Measurements from ENCODE around the gene LIN7A.
A peak's percentile ranks its signal among the peaks of the same experiment; 100 is the strongest.

The LIN7A gene

DNA sequence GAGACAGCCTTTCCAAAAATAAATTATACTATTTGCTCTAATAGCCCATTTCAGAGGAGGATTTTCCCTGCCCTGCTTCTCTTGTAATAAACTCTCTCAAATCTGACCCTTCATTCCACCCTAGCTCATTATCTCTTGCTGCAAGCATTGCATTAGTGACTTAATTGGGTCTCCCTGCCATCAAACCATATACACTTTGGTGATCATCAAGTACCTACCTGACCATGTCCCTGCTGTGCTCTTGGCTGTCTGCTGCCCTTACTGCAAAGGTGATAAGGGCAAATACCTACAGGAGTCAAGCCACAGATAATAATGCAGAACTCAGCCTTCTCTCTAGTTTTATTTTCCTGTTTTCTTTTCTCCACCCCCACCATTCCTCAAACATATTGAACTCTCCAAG is 88.4 kb downstream of the LIN7A start:
- TF ChIP-seq CREB1 (IDR thresholded peaks at IDR 0.05; ENCODE audit: low read depth) (no peak), EGR1 (IDR thresholded peaks at IDR 0.05) (no peak), NFIC (IDR thresholded peaks at IDR 0.05) (no peak), RAD21 (IDR thresholded peaks at IDR 0.05; ENCODE audit: low read depth) (no peak), ZBTB7A (IDR thresholded peaks at IDR 0.05; ENCODE audit: low read depth) (no peak), EP300 (IDR thresholded peaks at IDR 0.05; ENCODE audit: borderline replicate concordance) (no peak), TCF12 (IDR thresholded peaks at IDR 0.05; ENCODE audit: low read depth) (no peak), TAF1 (IDR thresholded peaks at IDR 0.05; ENCODE audit: low read depth) (no peak), CEBPB (IDR thresholded peaks at IDR 0.05) (no peak), YY1 (IDR thresholded peaks at IDR 0.05; ENCODE audit: low read depth) (no peak), FOXM1 (IDR thresholded peaks at IDR 0.05; ENCODE audit: borderline replicate concordance, low read depth) (no peak), TEAD4 (IDR thresholded peaks at IDR 0.05) (no peak)
- TF ChIP-seq, protein P1, sequence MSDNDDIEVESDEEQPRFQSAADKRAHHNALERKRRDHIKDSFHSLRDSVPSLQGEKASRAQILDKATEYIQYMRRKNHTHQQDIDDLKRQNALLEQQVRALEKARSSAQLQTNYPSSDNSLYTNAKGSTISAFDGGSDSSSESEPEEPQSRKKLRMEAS (IDR thresholded peaks at IDR 0.05) = no peak
- TF ChIP-seq, protein P2, sequence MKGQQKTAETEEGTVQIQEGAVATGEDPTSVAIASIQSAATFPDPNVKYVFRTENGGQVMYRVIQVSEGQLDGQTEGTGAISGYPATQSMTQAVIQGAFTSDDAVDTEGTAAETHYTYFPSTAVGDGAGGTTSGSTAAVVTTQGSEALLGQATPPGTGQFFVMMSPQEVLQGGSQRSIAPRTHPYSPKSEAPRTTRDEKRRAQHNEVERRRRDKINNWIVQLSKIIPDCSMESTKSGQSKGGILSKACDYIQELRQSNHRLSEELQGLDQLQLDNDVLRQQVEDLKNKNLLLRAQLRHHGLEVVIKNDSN (IDR thresholded peaks at IDR 0.05) = no peak
- TF ChIP-seq, protein P3, sequence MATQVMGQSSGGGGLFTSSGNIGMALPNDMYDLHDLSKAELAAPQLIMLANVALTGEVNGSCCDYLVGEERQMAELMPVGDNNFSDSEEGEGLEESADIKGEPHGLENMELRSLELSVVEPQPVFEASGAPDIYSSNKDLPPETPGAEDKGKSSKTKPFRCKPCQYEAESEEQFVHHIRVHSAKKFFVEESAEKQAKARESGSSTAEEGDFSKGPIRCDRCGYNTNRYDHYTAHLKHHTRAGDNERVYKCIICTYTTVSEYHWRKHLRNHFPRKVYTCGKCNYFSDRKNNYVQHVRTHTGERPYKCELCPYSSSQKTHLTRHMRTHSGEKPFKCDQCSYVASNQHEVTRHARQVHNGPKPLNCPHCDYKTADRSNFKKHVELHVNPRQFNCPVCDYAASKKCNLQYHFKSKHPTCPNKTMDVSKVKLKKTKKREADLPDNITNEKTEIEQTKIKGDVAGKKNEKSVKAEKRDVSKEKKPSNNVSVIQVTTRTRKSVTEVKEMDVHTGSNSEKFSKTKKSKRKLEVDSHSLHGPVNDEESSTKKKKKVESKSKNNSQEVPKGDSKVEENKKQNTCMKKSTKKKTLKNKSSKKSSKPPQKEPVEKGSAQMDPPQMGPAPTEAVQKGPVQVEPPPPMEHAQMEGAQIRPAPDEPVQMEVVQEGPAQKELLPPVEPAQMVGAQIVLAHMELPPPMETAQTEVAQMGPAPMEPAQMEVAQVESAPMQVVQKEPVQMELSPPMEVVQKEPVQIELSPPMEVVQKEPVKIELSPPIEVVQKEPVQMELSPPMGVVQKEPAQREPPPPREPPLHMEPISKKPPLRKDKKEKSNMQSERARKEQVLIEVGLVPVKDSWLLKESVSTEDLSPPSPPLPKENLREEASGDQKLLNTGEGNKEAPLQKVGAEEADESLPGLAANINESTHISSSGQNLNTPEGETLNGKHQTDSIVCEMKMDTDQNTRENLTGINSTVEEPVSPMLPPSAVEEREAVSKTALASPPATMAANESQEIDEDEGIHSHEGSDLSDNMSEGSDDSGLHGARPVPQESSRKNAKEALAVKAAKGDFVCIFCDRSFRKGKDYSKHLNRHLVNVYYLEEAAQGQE (IDR thresholded peaks at IDR 0.05; ENCODE audit: low read depth) = no peak

DNA sequence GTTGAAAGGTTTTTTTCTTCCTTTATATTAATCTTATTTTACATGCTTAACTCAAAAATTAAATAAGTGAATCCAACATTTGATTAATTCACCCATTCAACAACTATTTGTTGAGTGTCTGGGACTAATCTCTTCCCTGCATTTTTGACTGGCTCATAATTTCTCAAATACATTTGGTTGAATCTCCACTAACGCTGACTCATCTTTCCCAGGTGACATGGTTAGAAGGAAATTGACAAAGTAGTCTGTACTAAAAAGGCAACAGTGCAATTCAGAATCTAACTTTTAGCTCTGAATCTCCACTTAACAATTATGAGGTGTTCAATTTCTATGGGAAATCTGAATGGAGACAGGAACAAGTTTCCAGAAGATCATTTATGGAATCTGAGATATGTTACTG is 88.9 kb downstream of the LIN7A start:
- TF ChIP-seq YY1 (IDR thresholded peaks at IDR 0.05; ENCODE audit: low read depth) = no peak
- TF ChIP-seq CREB1 (IDR thresholded peaks at IDR 0.05; ENCODE audit: low read depth) = no peak
- TF ChIP-seq CEBPB (IDR thresholded peaks at IDR 0.05) = no peak
- TF ChIP-seq, protein P3 (IDR thresholded peaks at IDR 0.05; ENCODE audit: low read depth) = no peak
- no peak for TF ChIP-seq EP300 (IDR thresholded peaks at IDR 0.05; ENCODE audit: borderline replicate concordance)
- TF ChIP-seq FOXM1 (IDR thresholded peaks at IDR 0.05; ENCODE audit: borderline replicate concordance, low read depth) = no peak
- no peak for TF ChIP-seq NFIC (IDR thresholded peaks at IDR 0.05)
- TF ChIP-seq TAF1 (IDR thresholded peaks at IDR 0.05; ENCODE audit: low read depth) = no peak
- no peak for TF ChIP-seq TEAD4 (IDR thresholded peaks at IDR 0.05)
- TF ChIP-seq RAD21 (IDR thresholded peaks at IDR 0.05; ENCODE audit: low read depth) = no peak
- TF ChIP-seq, protein P1 (IDR thresholded peaks at IDR 0.05) = no peak
- TF ChIP-seq TCF12 (IDR thresholded peaks at IDR 0.05; ENCODE audit: low read depth) = no peak
- no peak for TF ChIP-seq EGR1 (IDR thresholded peaks at IDR 0.05)

DNA sequence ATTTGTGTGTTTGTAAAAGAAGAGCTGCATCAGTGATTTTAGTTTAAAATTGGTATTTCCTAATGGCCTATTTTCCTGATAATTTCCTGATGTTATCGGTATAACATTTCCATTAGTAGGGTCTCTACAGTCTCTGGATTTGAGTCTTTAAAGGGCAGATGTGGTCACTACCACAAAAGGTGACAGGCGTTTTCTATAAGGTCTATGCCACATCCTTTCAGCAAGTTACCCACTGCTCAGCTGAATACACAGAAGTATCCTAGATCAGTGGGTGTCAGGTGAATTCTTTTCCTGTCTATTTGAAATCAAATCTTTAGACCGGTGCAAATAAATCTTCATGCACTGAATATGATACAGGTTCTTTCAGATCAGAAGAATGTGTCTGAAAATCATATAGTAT is 90.2 kb downstream of the LIN7A start:
- TF ChIP-seq TEAD4 (IDR thresholded peaks at IDR 0.05) (no peak), NFIC (IDR thresholded peaks at IDR 0.05) (no peak), EP300 (IDR thresholded peaks at IDR 0.05; ENCODE audit: borderline replicate concordance) (no peak)

DNA sequence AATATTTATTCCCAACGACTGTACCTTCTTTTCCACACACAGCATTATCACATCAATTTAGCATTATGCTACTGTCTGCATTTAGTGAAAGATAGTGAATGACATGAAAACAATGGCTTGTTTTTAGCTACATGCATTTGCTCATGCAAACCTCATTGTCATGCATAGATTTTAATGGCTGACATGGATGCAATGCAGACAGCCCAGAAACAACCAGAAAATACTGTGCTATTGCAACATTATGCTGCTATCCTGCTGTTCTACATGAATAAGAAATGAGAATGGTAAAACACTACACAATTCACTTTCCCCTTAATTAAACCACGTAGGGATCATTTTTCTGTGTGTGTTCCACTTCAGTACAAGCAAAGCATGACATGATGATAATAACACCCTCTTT is 90.8 kb downstream of the LIN7A start:
- TF ChIP-seq CEBPB (IDR thresholded peaks at IDR 0.05) (peak; percentile 42; the same call in 1 of the 2 replicates), YY1 (IDR thresholded peaks at IDR 0.05; ENCODE audit: low read depth) (no peak)

DNA sequence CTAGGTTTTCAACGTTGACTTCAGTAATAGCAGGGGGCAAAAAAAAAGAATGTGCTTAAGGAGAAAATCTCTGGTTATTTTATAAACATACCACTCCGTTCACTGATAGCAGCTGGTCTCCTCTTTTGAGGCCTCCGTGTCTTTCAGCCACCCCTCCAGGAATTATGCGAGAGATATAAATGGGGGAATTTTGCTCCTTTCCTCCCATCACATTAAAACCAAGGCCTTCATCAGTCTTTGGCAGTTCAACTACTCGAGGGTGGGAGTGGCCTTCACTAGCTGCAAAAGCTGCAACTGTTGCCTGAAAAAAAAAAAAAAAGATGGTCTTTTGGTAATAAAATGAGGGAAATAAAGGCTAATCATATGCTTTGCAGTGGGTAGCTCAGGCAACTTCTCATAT is 92.1 kb downstream of the LIN7A start:
- no peak for TF ChIP-seq TCF12 (IDR thresholded peaks at IDR 0.05; ENCODE audit: low read depth)
- TF ChIP-seq TEAD4 (IDR thresholded peaks at IDR 0.05) = no peak
- no peak for TF ChIP-seq FOXM1 (IDR thresholded peaks at IDR 0.05; ENCODE audit: borderline replicate concordance, low read depth)
- TF ChIP-seq, protein P1 (IDR thresholded peaks at IDR 0.05) = no peak
- no peak for TF ChIP-seq RAD21 (IDR thresholded peaks at IDR 0.05; ENCODE audit: low read depth)
- TF ChIP-seq EP300 (IDR thresholded peaks at IDR 0.05; ENCODE audit: borderline replicate concordance) = no peak
- TF ChIP-seq TAF1 (IDR thresholded peaks at IDR 0.05; ENCODE audit: low read depth) = no peak

DNA sequence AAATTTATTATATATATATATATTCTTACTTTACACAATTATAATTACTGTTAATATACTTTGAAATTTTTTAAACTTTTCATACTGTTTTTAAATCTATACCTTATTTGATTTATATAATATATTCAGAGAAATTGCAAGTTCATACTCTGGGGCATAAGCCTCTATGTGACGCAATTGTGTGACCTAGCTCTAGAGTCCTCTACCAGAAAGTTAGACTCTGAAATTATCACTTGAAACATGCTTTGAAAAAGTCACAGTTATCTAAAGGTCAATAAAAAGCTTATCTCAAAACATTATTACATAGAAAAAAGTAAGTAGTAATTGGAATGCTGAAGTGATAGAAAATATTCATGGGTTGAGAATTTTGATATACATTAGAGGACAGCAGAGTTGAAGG is 93.8 kb downstream of the LIN7A start:
- TF ChIP-seq YY1 (IDR thresholded peaks at IDR 0.05; ENCODE audit: low read depth) (no peak), EP300 (IDR thresholded peaks at IDR 0.05; ENCODE audit: borderline replicate concordance) (no peak), ZBTB7A (IDR thresholded peaks at IDR 0.05; ENCODE audit: low read depth) (no peak), TEAD4 (IDR thresholded peaks at IDR 0.05) (no peak), NFIC (IDR thresholded peaks at IDR 0.05) (no peak), TAF1 (IDR thresholded peaks at IDR 0.05; ENCODE audit: low read depth) (no peak)

DNA sequence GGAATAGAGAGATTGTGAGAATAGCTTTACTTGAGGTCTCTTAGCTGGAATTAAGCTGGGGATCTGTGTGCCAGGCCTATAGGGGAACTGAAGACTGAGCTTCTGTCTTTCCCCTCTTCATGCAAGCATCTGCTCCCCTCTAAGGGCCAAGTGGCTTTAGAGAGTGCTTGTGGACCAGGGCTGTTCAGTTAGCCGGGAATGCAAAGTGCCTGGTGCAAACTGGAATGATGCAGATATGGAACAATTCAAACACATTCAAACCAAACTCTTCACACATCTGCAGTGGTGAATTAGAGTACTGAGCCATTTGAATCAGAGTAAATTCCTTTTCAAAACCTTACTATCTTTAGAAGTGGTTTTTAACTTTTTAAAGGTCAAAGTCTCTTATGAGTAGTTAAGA is 99.0 kb downstream of the LIN7A start:
- TF ChIP-seq, protein P1 (IDR thresholded peaks at IDR 0.05) = no peak
- TF ChIP-seq ZBTB7A (IDR thresholded peaks at IDR 0.05; ENCODE audit: low read depth) (no peak), YY1 (IDR thresholded peaks at IDR 0.05; ENCODE audit: low read depth) (no peak), NFIC (IDR thresholded peaks at IDR 0.05) (no peak), TEAD4 (IDR thresholded peaks at IDR 0.05) (no peak), FOXM1 (IDR thresholded peaks at IDR 0.05; ENCODE audit: borderline replicate concordance, low read depth) (no peak), TCF12 (IDR thresholded peaks at IDR 0.05; ENCODE audit: low read depth) (no peak), EP300 (IDR thresholded peaks at IDR 0.05; ENCODE audit: borderline replicate concordance) (no peak), EGR1 (IDR thresholded peaks at IDR 0.05) (no peak), RAD21 (IDR thresholded peaks at IDR 0.05; ENCODE audit: low read depth) (no peak), TAF1 (IDR thresholded peaks at IDR 0.05; ENCODE audit: low read depth) (no peak), CEBPB (IDR thresholded peaks at IDR 0.05) (no peak), CREB1 (IDR thresholded peaks at IDR 0.05; ENCODE audit: low read depth) (no peak)
- TF ChIP-seq, protein P3 (IDR thresholded peaks at IDR 0.05; ENCODE audit: low read depth) = no peak
- TF ChIP-seq, protein P2 (IDR thresholded peaks at IDR 0.05) = no peak
